Posterior cingulate gyrus (tissue), 11 donors: ENCODE measurements around the gene KCNMB3.
"Not testable (repeated sequence)": the region's sequence is repeated elsewhere in the genome, so short reads cannot be mapped to it uniquely, and the experiment has no call there.

ENCODE experiments used
- DNase-seq, 10 donors: peaks; one replicate each; pipeline versions ENCODE4 v3.0.0 to v3.0.0-alpha.2; 2020 to 2021; ENCODE audit warnings: mixed read lengths in 3 of 10
- intact Hi-C: fragments of 100-400 bp; cut with DNase I; formaldehyde crosslinking; loops from one replicate; pipeline ENCODE4 v1.15.1; 2023

The KCNMB3 gene, protein sequence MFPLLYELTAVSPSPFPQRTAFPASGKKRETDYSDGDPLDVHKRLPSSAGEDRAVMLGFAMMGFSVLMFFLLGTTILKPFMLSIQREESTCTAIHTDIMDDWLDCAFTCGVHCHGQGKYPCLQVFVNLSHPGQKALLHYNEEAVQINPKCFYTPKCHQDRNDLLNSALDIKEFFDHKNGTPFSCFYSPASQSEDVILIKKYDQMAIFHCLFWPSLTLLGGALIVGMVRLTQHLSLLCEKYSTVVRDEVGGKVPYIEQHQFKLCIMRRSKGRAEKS

DNA sequence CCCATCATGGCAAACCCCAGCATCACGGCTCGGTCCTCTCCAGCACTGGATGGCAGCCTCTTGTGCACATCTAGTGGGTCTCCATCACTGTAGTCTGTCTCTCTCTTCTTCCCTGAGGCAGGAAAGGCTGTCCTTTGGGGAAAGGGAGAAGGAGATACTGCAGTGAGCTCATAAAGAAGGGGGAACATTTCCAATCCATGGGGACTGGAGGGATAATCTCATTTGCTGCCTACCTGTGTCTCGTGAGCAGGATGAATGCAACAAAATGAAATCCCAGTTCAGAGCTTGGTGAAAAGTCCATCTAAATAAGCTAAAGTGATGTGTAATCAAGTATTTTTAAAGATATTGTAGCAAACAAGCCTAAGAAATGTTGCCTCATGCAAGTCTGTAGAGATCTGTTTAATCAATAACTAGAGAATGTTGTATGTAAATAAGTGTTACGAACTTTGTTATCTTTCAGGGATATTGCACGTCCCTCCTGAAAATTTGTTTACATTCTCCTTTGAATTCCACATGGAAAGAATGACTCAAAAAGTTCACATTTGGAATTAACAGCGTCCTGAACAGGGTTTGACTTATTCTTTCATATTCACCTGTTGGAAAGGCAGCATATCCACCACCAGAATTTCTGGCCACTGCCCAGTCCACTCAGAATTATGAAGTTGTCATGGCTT, at the start of gene KCNMB3:
KCNMB3 (minus strand) TSS at position 312 of the 674 bp plus-strand sequence; CDS start at position 188, 124 bp downstream.
- intact Hi-C loops = no loop called here
- DNase-seq = no peak

DNA sequence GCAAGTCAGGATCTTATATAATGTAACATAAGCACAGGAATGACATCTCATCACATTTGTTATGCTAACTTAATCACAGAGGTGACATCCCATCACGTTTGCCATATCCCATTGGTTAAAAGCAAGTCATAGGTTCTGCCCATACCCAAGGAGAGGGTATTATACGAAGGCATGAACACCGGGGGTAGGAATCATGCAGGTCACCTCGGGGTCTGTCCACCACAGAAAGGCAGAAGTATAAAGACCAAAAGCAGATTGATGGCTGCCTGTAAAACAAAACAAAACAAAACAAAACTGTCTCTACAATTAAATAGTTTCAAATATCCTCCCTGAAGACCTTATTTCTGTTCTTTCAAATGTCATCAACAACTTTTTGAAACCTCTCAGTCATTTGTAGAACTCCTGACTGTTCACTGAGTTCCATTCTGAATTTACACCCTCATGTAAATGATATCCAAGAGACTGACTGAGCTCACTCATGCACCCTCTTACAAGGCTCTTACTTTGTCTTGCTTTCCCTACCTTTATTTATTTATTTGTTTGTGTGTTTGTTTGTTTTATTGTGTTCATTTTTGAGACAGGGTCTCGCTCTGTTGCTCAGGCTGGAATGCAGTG, 49.2 kb upstream of the KCNMB3 start:
- no peak for DNase-seq
- intact Hi-C loops = no loop called here

DNA sequence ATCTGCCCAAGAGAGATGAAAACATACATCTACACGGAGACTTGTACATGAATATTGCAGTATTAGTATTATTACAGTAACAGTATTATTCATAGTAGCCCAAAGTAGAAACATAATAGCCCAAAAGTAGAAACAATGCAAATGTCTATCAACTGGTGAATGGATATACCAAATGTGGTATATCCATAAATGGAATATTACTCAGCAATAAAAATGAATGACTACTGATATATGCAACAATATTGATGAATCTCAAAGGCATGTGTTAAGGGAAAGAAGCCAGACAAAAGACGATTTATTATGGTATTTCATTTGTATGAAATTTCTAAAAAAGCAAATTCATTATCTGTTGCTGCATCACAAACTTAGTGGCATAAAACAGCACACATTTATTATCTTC, 48.4 kb upstream of the KCNMB3 start:
- DNase-seq = no peak
- intact Hi-C loops = no loop called here

DNA sequence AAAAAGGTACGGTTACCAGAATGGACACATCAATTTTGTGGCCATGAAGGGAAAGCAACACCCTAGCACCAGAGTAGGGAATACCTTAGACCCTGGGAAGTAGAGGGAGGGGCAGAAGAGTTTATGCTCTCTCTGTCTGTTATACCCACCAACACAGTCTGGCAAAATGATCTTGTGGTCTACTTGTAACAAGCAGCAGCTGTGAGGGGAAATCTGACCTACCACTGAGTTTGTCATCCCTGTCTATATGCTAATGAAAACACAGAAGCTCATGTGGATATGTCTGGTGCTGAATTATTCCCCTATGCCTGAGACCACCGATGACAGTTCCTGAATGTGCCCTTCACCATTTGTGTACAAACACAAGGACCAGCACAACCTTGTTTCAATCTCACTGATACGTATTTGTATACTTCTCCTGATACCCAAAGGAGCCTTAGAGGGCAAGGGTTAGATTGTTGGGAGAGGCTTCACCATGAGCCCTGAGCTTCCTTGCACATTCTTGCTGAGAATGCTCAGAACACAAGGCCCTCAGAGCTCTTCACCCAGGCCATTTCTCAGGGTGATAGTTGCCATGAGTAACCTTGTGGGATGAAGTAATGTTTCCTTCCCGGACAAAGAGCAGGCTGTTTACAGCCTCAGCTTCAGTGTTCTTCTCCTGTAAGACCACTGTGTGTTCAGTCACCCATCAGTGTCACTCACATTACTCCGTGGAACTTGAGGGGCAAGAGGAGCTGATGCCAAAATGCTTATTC, 47.2 kb upstream of the KCNMB3 start:
- DNase-seq = no peak
- intact Hi-C loops = no loop called here

DNA sequence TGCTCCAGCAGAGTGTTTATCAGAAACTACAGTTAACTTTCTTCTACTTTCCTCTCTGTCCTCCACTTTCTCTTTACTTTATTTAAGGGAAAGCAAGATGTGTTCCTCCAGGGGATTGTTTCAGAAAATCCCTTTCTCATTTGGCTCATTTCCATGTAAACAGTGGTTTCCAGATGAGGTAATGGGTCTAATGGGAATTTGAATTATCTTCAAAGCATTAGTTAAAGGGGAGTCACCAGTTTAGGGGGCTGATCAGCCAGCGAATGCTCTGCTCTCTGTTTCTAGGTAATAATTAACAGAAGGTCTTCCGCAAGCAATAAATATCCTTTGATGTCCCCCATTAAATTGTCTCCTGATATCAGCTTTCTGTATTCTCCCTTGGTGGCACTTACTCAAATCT, 41.5 kb upstream of the KCNMB3 start:
- intact Hi-C loops = no loop called here
- DNase-seq = no peak

DNA sequence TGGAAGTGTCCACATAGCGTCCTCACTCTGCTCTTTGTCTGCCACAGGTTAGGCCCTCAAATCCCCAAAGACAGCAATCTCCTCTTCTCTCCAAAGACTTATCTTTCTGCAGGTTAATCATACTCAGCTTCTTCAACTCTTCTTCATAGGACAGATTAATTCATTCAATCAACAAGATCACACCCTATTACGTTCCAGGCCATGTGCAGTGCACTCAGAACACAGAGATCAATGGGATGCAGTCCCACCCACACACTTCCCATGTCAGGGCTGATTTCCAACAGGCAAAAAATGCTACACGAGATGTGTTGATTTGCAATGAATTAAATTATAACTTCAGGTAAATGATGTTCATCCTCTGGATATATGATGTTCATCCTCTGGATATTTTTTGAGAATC, 38.4 kb upstream of the KCNMB3 start:
- DNase-seq = no peak
- intact Hi-C loops = no loop called here

DNA sequence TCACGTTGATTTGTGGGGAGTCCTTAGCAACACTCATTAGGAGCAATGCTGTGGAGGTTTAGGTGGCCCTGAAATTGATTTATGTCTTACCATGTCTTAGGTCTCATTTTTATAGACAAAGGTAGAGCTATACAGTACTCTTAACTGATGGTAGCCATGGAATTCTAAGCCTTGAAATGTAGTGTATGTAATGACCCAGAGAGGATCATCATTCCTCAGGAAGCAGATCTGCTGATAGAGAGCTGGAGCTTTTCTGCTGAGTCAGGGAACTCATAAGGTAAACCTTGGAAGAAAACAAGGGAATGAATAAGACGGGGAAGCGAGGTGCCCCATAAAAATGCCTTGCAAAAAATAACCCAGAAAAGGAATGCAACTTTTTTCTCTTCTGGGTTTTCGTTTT, 37.9 kb upstream of the KCNMB3 start:
- intact Hi-C loops = no loop called here
- no peak for DNase-seq

DNA sequence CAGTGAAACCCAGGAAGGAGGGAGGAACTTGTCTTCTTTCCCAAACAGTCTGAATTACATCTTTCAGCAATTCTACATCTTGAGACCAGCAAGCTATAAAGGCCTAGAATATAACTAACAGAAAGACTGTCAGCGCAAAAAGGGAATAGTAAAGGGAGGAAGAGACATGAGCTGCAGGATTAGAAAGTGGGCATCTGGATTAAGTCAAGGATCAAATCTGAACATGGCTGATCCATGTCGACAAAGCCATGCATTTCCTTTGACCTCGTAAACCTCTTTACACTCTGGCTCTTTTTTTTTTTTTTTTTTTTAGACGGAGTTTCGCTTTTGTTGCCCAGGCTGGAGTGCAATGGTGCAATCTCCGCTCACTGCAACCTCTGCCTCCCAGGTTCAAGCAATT, 35.4 kb upstream of the KCNMB3 start:
- intact Hi-C loops = no loop called here

DNA sequence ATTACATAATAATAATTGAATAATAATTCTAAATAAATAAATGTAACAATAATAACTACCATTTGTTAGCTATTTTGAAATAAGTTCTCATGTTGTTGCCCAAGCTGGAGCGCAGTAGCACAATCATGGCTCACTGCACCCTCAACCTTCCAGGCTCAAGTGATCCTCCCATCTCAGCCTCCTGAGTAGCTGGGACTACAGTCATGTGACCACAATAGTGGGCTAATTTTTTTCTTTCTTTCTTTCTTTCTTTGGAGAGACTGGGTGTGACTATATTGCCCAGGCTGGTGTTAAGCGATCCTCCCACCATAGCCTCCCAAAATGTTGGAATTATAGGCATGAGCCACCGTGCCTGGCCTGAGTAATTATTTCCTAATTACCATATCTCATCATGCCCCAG, 30.9 kb upstream of the KCNMB3 start:
- intact Hi-C loops = no loop called here
- no peak for DNase-seq

More for the DNA sequence above, 35.4 kb upstream of the KCNMB3 start:
- no peak for DNase-seq

DNA sequence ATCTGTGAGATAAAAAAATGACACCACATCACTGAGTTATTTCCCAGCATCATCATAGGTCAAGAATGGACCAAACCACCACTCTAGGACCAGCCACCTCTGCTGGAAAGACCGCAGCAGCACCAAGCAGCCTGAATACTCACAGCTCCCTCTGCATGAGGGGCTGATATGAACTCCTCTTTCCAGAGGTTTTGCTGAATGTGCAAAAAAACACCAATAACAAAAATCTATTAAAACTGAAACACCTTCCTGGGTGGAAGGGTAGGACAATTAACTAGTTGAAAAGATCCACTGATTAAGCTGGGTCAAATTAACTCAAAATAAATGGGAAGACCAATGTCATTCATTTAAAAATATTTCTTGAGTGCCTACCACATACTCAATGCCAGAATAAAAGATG, 28.9 kb upstream of the KCNMB3 start:
- intact Hi-C loops = no loop called here
- no peak for DNase-seq

DNA sequence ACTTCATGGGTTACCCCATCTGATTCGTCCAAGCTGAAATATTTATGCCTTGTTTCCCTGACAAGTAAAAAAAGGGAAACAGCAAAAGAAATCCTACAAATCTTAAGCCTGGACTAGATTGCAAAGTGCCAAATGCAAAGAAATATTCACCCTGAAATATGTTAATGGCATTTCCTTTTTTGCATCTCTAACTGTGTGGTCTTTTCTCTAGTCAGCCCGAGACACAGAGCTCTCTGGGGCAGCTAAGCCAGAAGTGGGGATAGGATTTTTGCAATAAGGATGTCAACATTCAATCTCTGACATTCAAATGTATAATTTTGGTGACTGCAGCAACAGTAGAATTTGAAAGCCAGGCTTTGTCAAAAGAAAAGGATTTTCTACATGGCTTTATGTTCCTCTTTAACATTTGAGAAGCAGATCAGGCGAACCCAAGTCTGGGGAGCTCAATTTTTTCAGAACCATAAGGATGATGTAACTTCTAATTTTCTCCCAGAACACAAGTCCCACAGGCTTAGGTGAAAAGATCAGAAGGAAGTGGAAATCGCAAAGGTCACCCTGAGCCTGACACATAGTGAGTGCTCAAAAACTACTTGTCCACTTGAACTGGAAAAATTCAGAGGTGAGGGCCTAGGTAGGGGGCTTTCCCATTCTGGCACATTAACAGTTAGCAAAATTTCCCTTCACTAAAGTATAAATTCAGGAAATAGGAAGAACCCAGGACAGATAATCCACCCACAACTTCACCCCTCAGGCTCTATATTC, 28.2 kb upstream of the KCNMB3 start:
- no peak for DNase-seq

DNA sequence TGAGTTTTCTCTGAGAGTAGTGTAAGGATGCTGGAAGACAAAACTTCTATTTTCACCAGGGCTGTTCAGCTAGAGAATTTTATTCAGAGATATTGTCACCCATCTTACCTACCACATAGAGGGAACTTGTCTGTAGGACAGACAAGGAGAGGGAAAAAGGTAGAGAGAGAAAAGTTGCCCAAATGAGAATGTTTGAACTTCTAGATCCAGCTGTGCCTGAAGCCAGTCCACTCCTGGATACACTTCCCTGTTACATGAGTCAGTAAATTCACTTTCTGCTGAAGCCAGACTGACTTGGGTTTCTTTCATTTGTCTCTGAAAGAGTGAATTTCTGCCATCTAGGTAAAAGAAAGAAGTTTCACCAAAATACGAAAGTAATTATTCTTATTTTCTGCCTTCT, 27.2 kb upstream of the KCNMB3 start:
- intact Hi-C loops = no loop called here

More for the DNA sequence above, 28.2 kb upstream of the KCNMB3 start:
- intact Hi-C loops = no loop called here

DNA sequence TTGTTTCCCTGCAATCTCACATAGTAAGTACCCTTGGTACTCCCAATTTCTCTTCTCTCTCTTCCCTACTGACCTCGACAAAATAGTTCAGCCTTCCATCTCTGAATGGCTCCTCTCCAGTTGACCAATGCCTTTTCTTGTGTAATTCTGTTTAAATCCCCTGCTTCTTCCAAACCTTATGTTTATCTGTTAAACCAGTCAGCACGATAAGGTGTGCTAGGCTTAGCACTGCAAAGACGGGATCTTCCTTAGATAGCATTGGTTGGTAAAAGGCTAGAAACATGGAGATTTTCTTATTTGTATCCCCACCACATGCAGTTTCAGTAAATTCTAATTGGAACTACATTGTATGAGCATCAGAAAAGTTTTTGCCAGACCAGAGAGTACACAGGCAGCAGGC, 25.8 kb upstream of the KCNMB3 start:
- no peak for DNase-seq
- intact Hi-C loops = no loop called here

More for the DNA sequence above, 27.2 kb upstream of the KCNMB3 start:
- no peak for DNase-seq

DNA sequence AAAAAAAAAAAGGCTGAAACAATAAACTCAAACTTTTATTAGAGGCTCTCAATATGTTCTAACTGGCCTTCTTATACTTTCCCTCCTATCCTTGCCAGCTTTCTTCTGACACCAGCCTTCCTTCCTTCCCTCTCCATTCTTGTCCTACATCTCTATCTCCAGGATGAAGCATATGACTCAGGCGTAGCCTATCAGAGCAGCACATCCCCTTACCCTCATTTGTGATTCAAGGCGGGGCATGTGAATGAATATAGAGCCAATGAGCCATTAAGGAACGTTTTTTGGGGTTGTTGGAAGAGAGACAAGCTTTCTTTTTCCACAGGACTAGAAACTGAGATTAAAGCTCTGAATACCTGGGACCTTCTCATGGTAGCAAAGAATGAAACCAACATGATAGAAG, 25.1 kb upstream of the KCNMB3 start:
- intact Hi-C loops = no loop called here
- DNase-seq = no peak

DNA sequence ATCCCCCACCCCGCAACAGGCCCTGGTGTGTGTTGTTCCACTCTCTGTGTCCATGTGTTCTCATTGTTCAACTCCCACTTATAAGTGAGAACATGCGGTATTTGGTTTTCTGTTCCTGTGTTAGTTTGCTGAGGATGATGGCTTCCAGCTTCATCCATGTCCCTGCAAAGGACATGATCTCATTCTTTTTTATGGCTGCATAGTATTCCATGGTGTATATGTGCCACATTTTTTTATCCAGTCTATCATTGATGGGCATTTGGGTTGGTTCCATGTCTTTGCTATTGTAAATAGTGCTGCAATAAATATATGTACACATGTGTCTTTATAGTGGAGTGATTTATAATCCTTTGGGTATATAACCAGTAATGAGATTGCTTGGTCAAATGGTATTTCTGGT, 23.5 kb upstream of the KCNMB3 start:
- DNase-seq, intact Hi-C loops: not testable (repeated sequence)

DNA sequence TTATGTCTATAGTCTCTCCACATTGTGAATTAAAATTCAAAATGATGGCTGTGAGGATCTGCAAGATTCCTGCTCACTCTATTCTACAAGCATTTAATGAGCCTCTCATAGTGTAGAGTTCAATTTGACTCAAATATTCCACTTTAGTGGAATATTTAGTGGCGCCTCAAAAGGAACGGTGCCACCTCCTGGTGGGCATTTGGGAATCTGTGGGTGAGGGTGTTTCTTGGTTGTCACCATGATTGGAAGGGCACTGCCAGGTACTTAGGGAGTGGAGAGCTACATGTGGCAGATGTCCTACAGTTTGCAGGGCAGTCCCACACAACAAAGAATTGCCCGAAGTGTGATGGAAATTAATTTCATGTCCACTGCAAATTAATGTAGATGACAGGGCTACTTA, 21.5 kb upstream of the KCNMB3 start:
- intact Hi-C loops = no loop called here
- DNase-seq = no peak

DNA sequence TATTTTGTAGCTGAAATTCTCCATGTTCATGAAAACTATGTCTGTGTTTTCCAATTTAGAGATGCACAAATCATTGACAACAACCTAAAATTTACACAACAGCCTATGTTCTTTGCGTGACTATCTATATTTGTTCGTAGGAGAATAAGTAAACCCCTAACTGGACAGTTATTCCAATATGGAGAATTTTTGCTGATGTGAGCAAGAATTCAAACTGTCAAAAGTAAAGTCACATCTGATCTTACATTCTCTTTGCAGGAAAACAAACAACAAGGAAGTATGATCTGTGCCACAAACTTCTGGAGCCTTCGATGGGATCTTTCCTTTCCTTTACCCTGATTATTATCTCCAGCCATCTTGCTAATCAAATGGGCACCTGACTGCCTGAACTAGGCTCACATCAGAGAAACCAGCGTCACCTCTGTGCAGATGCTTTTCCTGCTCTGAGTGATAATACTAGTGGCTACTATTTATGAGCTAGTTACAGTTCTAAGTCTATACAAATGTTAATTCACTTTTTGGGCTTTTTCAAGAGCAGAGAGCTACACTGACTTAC, 18.3 kb upstream of the KCNMB3 start:
- intact Hi-C loops = no loop called here
- no peak for DNase-seq

DNA sequence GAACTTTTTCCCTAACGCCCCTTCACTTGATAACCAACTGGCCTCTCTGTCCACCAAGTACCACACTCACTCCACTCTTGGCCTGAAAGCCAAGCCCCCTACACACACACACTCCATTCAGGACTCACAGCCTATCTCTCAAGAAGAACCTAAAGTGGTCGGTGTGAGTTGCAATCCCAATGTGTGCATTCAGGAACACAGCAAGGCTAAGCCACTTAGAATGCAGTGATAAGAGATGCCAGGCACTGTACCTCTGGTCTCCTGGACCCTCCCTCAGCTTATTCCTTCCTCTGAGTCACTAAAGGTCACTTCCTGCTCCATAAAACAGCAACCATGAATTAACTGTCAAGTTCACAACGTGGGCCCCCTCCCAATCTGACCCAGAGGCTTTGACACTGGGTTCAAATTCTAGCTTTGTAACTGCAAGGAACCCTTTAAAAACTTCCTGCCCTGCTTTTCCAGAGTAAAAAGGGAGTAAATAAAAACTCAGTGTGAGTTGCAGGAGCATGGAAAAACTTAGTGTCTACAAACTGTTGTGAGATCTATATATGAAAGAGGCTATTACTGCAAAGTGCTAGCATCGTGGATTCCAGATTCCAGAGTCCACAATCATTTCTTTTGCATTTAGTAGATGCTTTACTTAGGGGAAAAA, 17.6 kb upstream of the KCNMB3 start:
- intact Hi-C loops = no loop called here
- DNase-seq = no peak

DNA sequence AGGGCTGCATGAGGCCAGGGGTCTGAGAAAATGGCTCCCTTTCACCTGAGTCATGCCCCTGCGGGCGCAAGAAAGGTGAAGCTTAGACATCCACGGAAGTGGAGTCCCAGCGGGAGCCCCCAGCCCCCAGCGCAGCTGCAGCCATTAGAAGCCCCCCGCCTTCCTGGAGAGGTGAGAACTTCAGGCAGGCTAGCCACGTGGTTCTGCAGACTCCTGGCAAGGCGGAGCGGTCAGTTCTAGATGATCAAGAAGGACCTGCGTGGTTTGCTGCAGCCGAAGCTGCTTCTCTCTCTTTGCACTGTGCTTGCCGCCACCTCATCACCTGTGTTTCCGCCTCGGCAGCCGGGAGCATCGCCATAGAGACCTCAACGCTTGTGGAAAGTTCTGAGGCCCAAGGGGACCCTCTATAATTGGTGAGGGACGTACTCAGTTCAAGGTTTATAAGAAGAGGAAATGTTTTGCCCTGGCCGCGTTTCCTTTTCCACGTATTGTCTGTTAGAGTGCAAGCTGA, 15.8 kb upstream of the KCNMB3 start:
- DNase-seq = no peak
- intact Hi-C loops = no loop called here
